Measurements from ENCODE around the gene ANAPC15. TPM values are rescaled to one million over a fixed set of nuclear protein-coding genes. Genes with fewer than 3 reads are reported as not detected.

ANAPC15 gene
- total RNA-seq, 2 experiments from 2014 or later, result 48.8 to 52.5 TPM

GRCh38 chr11:72112978-72113808 is 698 bp upstream of the ANAPC15 start:
- peak overlapping the region; percentile 93 for H3K4me3 Mint-ChIP-seq
- POLR2A ChIA-PET, result interaction anchor here (0.7 to 3.4 kb wide), 22 partner anchors 11 to 1667 kb away, joined by 3 to 52 read pairs (median 4); partner anchors contain the start of genes INPPL1, LAMTOR1, RNF121 and XNDC1N
- no peaks in the 10 kb centered on the region for H3K9me3 ChIP-seq (ENCODE audit: control insufficient read depth in 1 of 2, insufficient read depth in 1 of 2, low read length in 2 of 2)
- H3K36me3 Mint-ChIP-seq (ENCODE audit: low read depth), result peaks cover 30% of the 10 kb centered on the region
- peaks cover 17% of the 10 kb centered on the region for H3K36me3 ChIP-seq (ENCODE audit: insufficient read depth, low read length)
- peaks cover under 1% of the 10 kb centered on the region for H3K27me3 Mint-ChIP-seq
- DNase-seq (peak in 1 of 14 experiments; percentile 17), ATAC-seq (ENCODE audit: poor library complexity) (no peak)
- intact Hi-C loops (cut with DNase I, micrococcal nuclease), result loop anchor here (1.0 to 10.0 kb wide), 11 partner anchors 10 to 1764 kb away; partner anchors contain the start of genes LAMTOR1 (in 2 of the 2), LRRC51 (in 2 of the 2), NUMA1 (in 2 of the 2) and XNDC1N (in 2 of the 2)
- H3K27ac ChIP-seq (ENCODE audit: low read depth in 1 of 2, low read length in 2 of 2), result peak overlapping the region; percentile 97 to 98
- H3K9me3 Mint-ChIP-seq, result no peaks in the 10 kb centered on the region
- peak overlapping the region; percentile 98 for H3K27ac Mint-ChIP-seq
- H3K27me3 ChIP-seq (ENCODE audit: control insufficient read depth in 1 of 2, insufficient read depth in 2 of 2, low read length in 2 of 2), result no peaks in the 10 kb centered on the region
- H3K4me3 ChIP-seq (ENCODE audit: low read length), result peak overlapping the region; percentile 68
- CTCF ChIA-PET, result interaction anchor here (0.9 to 2.3 kb wide), 5 partner anchors 22 to 321 kb away, joined by 3 to 10 read pairs (median 3); partner anchors contain the start of gene CLPB
- TF ChIP-seq CTCF (IDR thresholded peaks at IDR 0.05), result no peak
- H3K4me1 ChIP-seq (ENCODE audit: insufficient read depth, low read length), result peaks cover 17% of the 10 kb centered on the region
- peaks cover 19% of the 10 kb centered on the region for H3K4me1 Mint-ChIP-seq (ENCODE audit: low read depth)

GRCh38 chr11:72111300-72112142 is 974 bp downstream of the ANAPC15 start:
- intact Hi-C loops (cut with DNase I, micrococcal nuclease), result loop anchor here (1.0 to 10.0 kb wide), 11 partner anchors 8 to 1766 kb away; partner anchors contain the start of genes LAMTOR1 (in 2 of the 2), LRRC51 (in 2 of the 2), NUMA1 (in 2 of the 2) and XNDC1N (in 2 of the 2)
- Histone ChIP-seq H3K27me3 (ENCODE audit: control insufficient read depth in 1 of 2, insufficient read depth in 2 of 2, low read length in 2 of 2) (no peaks in the 10 kb centered on the region), H3K27ac (ENCODE audit: low read depth in 1 of 2, low read length in 2 of 2) (peak overlapping the region; percentile 97 to 98), H3K4me1 (ENCODE audit: insufficient read depth, low read length) (peaks cover 17% of the 10 kb centered on the region), H3K9me3 (ENCODE audit: control insufficient read depth in 1 of 2, insufficient read depth in 1 of 2, low read length in 2 of 2) (no peaks in the 10 kb centered on the region), H3K4me3 (ENCODE audit: low read length) (peak overlapping the region; percentile 68), H3K36me3 (ENCODE audit: insufficient read depth, low read length) (peaks cover 25% of the 10 kb centered on the region)
- H3K36me3 Mint-ChIP-seq (ENCODE audit: low read depth), result peaks cover 41% of the 10 kb centered on the region
- no peak for ATAC-seq (ENCODE audit: poor library complexity)
- no peaks in the 10 kb centered on the region for H3K27me3 Mint-ChIP-seq
- POLR2A ChIA-PET, result interaction anchor here (0.8 to 3.4 kb wide), 15 partner anchors 10 to 308 kb away, joined by 3 to 52 read pairs (median 4); partner anchors contain the start of genes IL18BP, LAMTOR1, RNF121 and XNDC1N
- CTCF ChIA-PET, result interaction anchor here (0.6 to 2.3 kb wide), 5 partner anchors 20 to 83 kb away, joined by 3 to 10 read pairs (median 4); no protein-coding TSS in a partner anchor
- peak overlapping the region; percentile 98 for H3K27ac Mint-ChIP-seq
- no peak for TF ChIP-seq CTCF (IDR thresholded peaks at IDR 0.05)
- peak overlapping the region; percentile 93 for H3K4me3 Mint-ChIP-seq
- no peaks in the 10 kb centered on the region for H3K9me3 Mint-ChIP-seq
- H3K4me1 Mint-ChIP-seq (ENCODE audit: low read depth), result peaks cover 19% of the 10 kb centered on the region
- DNase-seq, result no peak

DNA sequence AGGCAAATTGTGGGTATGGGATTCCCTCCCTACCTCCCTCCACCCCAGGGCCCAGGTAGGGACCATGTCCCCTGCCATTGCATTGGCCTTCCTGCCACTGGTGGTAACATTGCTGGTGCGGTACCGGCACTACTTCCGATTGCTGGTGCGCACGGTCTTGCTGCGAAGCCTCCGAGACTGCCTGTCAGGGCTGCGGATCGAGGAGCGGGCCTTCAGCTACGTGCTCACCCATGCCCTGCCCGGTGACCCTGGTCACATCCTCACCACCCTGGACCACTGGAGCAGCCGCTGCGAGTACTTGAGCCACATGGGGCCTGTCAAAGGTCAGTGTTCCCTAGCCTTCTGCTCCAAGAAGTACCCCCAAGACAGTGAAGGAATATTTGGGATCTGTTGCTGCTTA is 6.6 kb downstream of the ANAPC15 start, which contains the start of gene TOMT:
Gene TOMT (plus strand): TSS at position 37 of the 400 bp plus-strand sequence. CDS start 28 bp downstream, at position 65.
- H3K27me3 ChIP-seq (ENCODE audit: control insufficient read depth in 1 of 2, insufficient read depth in 2 of 2, low read length in 2 of 2), result no peaks in the 10 kb centered on the region
- no peak for DNase-seq
- no peak for ATAC-seq (ENCODE audit: poor library complexity)
- Mint-ChIP-seq H3K4me3 (peak within 1 kb of the TSS; percentile 49), H3K4me1 (ENCODE audit: low read depth) (peaks cover 40% of the 10 kb centered on the region), H3K36me3 (ENCODE audit: low read depth) (peaks cover 45% of the 10 kb centered on the region), H3K9me3 (no peaks in the 10 kb centered on the region), H3K27ac (peak within 1 kb of the TSS; percentile 98), H3K27me3 (no peaks in the 10 kb centered on the region)
- no peaks in the 10 kb centered on the region for H3K9me3 ChIP-seq (ENCODE audit: control insufficient read depth in 1 of 2, insufficient read depth in 1 of 2, low read length in 2 of 2)
- CTCF ChIA-PET, result interaction anchor here (1.0 kb wide), 1 partner anchor 81 kb away, joined by 4 read pairs; no protein-coding TSS in a partner anchor
- H3K4me1 ChIP-seq (ENCODE audit: insufficient read depth, low read length), result peaks cover 27% of the 10 kb centered on the region
- no peak for TF ChIP-seq CTCF (IDR thresholded peaks at IDR 0.05)
- POLR2A ChIA-PET, result no interaction called here
- no peak within 1 kb of the TSS for H3K4me3 ChIP-seq (ENCODE audit: low read length)
- intact Hi-C loops (cut with DNase I, micrococcal nuclease), result loop anchor here in 1 of 2 experiments (2.0 to 10.0 kb wide), 2 partner anchors 177 to 311 kb away; partner anchors contain the start of genes RNF121 and XNDC1N
- no peak within 1 kb of the TSS for H3K27ac ChIP-seq (ENCODE audit: low read depth in 1 of 2, low read length in 2 of 2)
- H3K36me3 ChIP-seq (ENCODE audit: insufficient read depth, low read length), result peaks cover 30% of the 10 kb centered on the region

Measured in CD4-positive, alpha-beta T cell (primary cell).